Vagina (tissue), 2 donors: ENCODE results near the gene ARHGEF38.

Source experiments
- CTCF ChIP-seq, 3 experiments: fragments of 450-650 bp in 2 of 3; fragments of 200-600 bp in 1 of 3; sonication (generic) in 1 of 3; IDR thresholded peaks; one replicate each; pipeline ENCODE4 v1.5.1; 2017 to 2019; ENCODE audit warnings: antibody characterized with exemption in 3 of 3, mild to moderate bottlenecking in 2 of 3, moderate library complexity in 2 of 3
- POLR2A ChIP-seq, 2 donors: fragments of 450-650 bp; IDR thresholded peaks; one replicate each; pipeline ENCODE4 v1.6.1; 2017; ENCODE audit warnings: antibody characterized with exemption in 2 of 2, mild to moderate bottlenecking in 2 of 2, moderate library complexity in 2 of 2

GRCh38 chr4:105544520-105545286, 7.7 kb upstream of the ARHGEF38 start:
- TF ChIP-seq CTCF (IDR thresholded peaks at IDR 0.05) (no peak), POLR2A (IDR thresholded peaks at IDR 0.05) (no peak)
